C4-2B (cell line): ENCODE data around the gene PCNX3.

Experiments used
- CTCF ChIP-seq: fragments of 450-650 bp; conservative IDR thresholded peaks from 2 replicates; pipeline ENCODE4 v1.5.1; 2017; ENCODE audit warnings: mild to moderate bottlenecking
- ZFX ChIP-seq: fragments of 450-650 bp; IDR thresholded peaks from 2 replicates; pipeline ENCODE4 v1.6.1; 2017

GRCh38 chr11:65612691-65613090 is 2.9 kb upstream of the PCNX3 start:
- no peak for TF ChIP-seq CTCF
- no peak for TF ChIP-seq ZFX
